Measurements from ENCODE around the gene TESK2. TPM values are rescaled to one million over a fixed set of nuclear protein-coding genes. Genes with fewer than 3 reads are reported as not detected.

TESK2 gene
- total RNA-seq, 1 experiment from 2014 or later = 13.8 TPM

DNA sequence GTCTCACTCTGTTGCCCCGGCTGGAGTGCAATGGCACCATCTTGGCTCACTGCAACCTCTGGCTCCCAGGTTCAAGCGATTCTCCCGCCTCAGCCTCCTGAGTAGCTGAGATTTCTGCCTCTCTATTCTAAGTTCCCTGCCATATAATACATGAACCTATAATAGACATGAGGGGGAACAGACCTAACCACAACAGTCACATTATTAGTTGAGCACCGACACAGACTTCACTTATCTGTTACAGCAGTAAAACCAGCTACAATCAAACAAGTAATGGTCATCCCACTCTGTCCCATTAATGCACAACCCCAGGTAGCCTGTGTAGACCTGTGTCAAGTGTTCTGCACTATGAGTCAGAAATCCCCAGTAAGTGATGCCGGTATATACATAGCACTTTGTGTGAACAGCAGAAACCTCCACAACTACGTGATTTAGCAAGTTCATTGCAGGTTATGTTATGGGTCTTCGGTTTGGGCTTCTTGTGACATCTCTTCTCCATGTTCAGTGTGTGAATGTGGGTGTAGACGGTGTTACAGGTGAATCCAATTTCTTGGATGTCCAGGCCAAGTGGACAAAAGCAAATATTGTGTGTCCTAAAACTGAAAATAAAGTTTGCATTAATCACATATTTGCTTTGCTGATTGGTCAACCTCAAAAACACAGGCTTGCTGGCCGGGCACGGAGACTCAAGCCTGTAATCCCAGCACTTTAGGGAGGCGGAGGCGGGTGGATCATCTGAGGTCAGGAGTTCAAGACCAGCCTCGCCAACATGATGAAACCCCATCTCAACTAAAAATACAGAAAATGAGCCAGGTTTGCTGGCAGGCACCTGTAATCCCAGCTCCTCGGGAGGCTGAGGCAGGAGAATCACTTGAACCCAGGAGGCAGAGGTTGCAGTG, 12.7 kb upstream of the TESK2 start:
- DNase-seq = no peak
- Histone ChIP-seq H4K20me1 (ENCODE audit: insufficient read depth) (peaks cover 16% of the 10 kb centered on the region; the same call in 1 of the 2 replicates), H3F3A (ENCODE audit: insufficient read depth, low read depth) (peaks cover 42% of the 10 kb centered on the region), H3K27me3 (ENCODE audit: insufficient read depth, low read depth) (no peaks in the 10 kb centered on the region), H3K79me2 (ENCODE audit: low read depth) (peaks cover 10% of the 10 kb centered on the region; the same call in 1 of the 2 replicates), H3K9me3 (ENCODE audit: insufficient read depth, low read depth) (no peaks in the 10 kb centered on the region), H3K27ac (no peak overlapping the region), H3K4me1 (replicated peaks; ENCODE audit: insufficient read depth) (peaks cover 15% of the 10 kb centered on the region), H3K9me2 (ENCODE audit: insufficient read depth) (no peaks in the 10 kb centered on the region), H3K4me3 (no peak overlapping the region), H3K4me2 (no peak overlapping the region), H3K36me3 (ENCODE audit: low read depth) (no peaks in the 10 kb centered on the region), H2AFZ (no peak overlapping the region)
- TF ChIP-seq, protein P1, sequence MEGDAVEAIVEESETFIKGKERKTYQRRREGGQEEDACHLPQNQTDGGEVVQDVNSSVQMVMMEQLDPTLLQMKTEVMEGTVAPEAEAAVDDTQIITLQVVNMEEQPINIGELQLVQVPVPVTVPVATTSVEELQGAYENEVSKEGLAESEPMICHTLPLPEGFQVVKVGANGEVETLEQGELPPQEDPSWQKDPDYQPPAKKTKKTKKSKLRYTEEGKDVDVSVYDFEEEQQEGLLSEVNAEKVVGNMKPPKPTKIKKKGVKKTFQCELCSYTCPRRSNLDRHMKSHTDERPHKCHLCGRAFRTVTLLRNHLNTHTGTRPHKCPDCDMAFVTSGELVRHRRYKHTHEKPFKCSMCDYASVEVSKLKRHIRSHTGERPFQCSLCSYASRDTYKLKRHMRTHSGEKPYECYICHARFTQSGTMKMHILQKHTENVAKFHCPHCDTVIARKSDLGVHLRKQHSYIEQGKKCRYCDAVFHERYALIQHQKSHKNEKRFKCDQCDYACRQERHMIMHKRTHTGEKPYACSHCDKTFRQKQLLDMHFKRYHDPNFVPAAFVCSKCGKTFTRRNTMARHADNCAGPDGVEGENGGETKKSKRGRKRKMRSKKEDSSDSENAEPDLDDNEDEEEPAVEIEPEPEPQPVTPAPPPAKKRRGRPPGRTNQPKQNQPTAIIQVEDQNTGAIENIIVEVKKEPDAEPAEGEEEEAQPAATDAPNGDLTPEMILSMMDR (conservative IDR thresholded peaks at IDR 0.05) = no peak
- TF ChIP-seq EZH2 (IDR thresholded peaks at IDR 0.05; ENCODE audit: low read depth) = no peak
- no TSS peak for BruUV-seq (replicated peaks)
- ChIA-PET CTCF (no interaction called here), POLR2A (ENCODE audit: unreplicated experiment) (interaction anchor here (0.5 kb wide), 1 partner anchor 72 kb away, joined by 3 read pairs; no protein-coding TSS in a partner anchor)
- intact Hi-C loops (cut with micrococcal nuclease; ENCODE audit: unreplicated experiment) = loop anchor here (5.0 to 10.0 kb wide), 2 partner anchors 184 to 301 kb away; partner anchors contain the start of genes GPBP1L1, MAST2 and TMEM69

DNA sequence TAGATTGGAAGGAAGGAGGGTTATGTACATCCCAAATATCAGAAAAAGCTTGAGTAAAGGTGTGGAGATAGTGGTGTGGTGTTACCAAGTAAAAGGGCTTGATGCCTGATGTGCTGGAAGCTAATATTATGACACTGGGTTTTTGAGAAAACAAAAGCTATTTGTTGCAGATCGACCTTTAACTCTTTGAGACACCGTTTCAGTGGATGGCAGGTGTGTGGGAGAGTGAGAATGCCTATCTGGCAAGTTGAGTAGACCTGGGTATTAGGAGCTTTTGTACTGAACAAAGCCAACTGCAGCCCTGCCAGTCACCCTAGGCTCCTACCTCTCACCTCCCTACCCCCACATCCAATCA, 10.5 kb upstream of the TESK2 start:
- TF ChIP-seq, protein P1 (conservative IDR thresholded peaks at IDR 0.05) = no peak
- no peak for TF ChIP-seq EZH2 (IDR thresholded peaks at IDR 0.05; ENCODE audit: low read depth)
- intact Hi-C loops (cut with micrococcal nuclease; ENCODE audit: unreplicated experiment) = loop anchor here (5.0 to 10.0 kb wide), 2 partner anchors 186 to 303 kb away; partner anchors contain the start of genes GPBP1L1, MAST2 and TMEM69
- Histone ChIP-seq H3K9me2 (ENCODE audit: insufficient read depth) (no peaks in the 10 kb centered on the region), H3K4me2 (peak overlapping the region; percentile 80), H3K27ac (no peak overlapping the region), H4K20me1 (ENCODE audit: insufficient read depth) (no peaks in the 10 kb centered on the region), H3K36me3 (ENCODE audit: low read depth) (no peaks in the 10 kb centered on the region), H3K4me3 (peak overlapping the region; percentile 65; the same call in 1 of the 2 replicates), H3K79me2 (ENCODE audit: low read depth) (peaks cover 10% of the 10 kb centered on the region; the same call in 1 of the 2 replicates), H3K9me3 (ENCODE audit: insufficient read depth, low read depth) (no peaks in the 10 kb centered on the region), H3F3A (ENCODE audit: insufficient read depth, low read depth) (peaks cover 21% of the 10 kb centered on the region), H3K4me1 (replicated peaks; ENCODE audit: insufficient read depth) (peaks cover 18% of the 10 kb centered on the region), H2AFZ (no peak overlapping the region), H3K27me3 (ENCODE audit: insufficient read depth, low read depth) (no peaks in the 10 kb centered on the region)
- ChIA-PET POLR2A (ENCODE audit: unreplicated experiment) (interaction anchor here (0.6 kb wide), 3 partner anchors 127 to 769 kb away, joined by 3 to 5 read pairs (median 5); no protein-coding TSS in a partner anchor), CTCF (interaction anchor here (1.1 kb wide), 1 partner anchor 8 kb away, joined by 3 read pairs; no protein-coding TSS in a partner anchor)
- BruUV-seq (replicated peaks) = no TSS peak
- no peak for DNase-seq

DNA sequence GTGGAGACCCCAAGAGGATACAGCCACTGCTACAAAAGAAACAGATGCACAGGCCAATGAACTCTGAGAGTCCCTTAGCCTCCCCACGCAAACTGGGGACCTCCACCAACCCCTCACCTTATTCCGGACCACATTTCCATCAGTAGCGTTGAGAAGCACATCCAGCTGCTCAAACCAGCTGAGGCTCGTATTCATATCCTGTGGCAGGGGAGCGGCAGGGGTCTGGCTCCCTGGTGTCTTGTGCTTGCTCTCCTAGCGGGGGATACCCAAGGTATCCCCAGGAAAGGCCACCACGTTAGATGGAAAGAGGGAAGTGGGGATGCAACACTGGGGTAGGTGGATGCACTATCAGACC, 8.4 kb upstream of the TESK2 start:
- Histone ChIP-seq H3K27ac (no peak overlapping the region), H3K36me3 (ENCODE audit: low read depth) (no peaks in the 10 kb centered on the region), H3K4me2 (peak overlapping the region; percentile 100), H2AFZ (peak overlapping the region; percentile 97), H3K4me1 (replicated peaks; ENCODE audit: insufficient read depth) (peaks cover 18% of the 10 kb centered on the region), H4K20me1 (ENCODE audit: insufficient read depth) (no peaks in the 10 kb centered on the region), H3F3A (ENCODE audit: insufficient read depth, low read depth) (peaks cover 12% of the 10 kb centered on the region; the same call in 1 of the 2 replicates), H3K9me3 (ENCODE audit: insufficient read depth, low read depth) (no peaks in the 10 kb centered on the region), H3K79me2 (ENCODE audit: low read depth) (peaks cover 10% of the 10 kb centered on the region; the same call in 1 of the 2 replicates), H3K4me3 (peak overlapping the region; percentile 79), H3K9me2 (ENCODE audit: insufficient read depth) (no peaks in the 10 kb centered on the region), H3K27me3 (ENCODE audit: insufficient read depth, low read depth) (no peaks in the 10 kb centered on the region)
- ChIA-PET CTCF (interaction anchor here (0.6 to 1.1 kb wide), 2 partner anchors 196 to 779 kb away, joined by 4 to 14 read pairs; no protein-coding TSS in a partner anchor), POLR2A (ENCODE audit: unreplicated experiment) (interaction anchor here (0.6 to 1.2 kb wide), 6 partner anchors 8 to 196 kb away, joined by 3 to 20 read pairs (median 8); partner anchors contain the start of genes PRDX1 and TESK2)
- no TSS peak for BruUV-seq (replicated peaks)
- no peak for DNase-seq
- intact Hi-C loops (cut with micrococcal nuclease; ENCODE audit: unreplicated experiment) = loop anchor here (10.0 kb wide), 1 partner anchor 725 kb away; no protein-coding TSS in a partner anchor
- no peak for TF ChIP-seq EZH2 (IDR thresholded peaks at IDR 0.05; ENCODE audit: low read depth)
- TF ChIP-seq, protein P1 (conservative IDR thresholded peaks at IDR 0.05) = no peak

Measured in PC-9 (cell line).